Brain pericyte (primary cell): ENCODE measurements around the gene SLCO4A1.

Source experiments
- DNase-seq: peaks from one replicate; pipeline ENCODE4 v3.0.0-alpha.2; 2012; ENCODE audit warnings: low read depth, low spot score

SLCO4A1 gene

DNA sequence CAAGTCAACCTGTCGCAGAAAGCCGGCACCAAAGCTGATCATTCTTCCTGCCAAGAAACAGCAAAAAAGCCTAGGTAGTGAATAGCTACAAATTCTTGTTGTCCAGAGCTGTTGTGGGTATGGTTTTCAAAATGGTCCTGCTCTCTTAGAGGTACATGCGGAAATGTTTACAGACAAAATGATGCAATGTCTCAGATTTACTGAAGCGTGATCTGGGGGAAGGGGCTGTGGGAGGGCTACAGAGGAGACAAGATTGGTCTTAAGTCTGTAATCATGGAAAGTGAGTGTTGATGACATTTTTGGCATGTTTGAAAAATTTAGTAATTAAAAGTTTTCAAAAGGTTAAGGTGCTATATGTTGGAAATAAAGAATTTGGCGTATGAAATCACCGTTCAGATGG is 72.5 kb downstream of the SLCO4A1 start:
- no peak for DNase-seq

DNA sequence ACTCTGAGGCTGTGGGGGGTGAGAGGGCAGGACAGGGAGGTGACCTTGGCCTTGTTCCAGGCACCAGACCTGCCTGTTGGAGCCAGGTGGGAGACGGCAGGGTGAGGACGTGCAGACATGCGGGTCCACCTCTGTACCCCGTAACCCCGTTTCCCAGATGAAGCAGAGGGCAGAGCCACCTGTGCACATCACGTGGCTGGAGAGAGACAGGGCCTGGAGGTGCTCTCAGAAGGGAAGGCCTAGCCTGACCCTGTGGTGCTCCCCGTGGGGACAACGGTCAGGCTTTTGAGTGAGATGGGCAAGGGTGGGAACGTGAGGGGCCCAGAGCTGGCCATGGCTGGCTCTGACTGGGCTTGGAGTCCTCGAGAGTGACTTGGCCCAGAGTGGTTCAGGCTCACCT is 72.9 kb downstream of the SLCO4A1 start:
- DNase-seq: no peak

DNA sequence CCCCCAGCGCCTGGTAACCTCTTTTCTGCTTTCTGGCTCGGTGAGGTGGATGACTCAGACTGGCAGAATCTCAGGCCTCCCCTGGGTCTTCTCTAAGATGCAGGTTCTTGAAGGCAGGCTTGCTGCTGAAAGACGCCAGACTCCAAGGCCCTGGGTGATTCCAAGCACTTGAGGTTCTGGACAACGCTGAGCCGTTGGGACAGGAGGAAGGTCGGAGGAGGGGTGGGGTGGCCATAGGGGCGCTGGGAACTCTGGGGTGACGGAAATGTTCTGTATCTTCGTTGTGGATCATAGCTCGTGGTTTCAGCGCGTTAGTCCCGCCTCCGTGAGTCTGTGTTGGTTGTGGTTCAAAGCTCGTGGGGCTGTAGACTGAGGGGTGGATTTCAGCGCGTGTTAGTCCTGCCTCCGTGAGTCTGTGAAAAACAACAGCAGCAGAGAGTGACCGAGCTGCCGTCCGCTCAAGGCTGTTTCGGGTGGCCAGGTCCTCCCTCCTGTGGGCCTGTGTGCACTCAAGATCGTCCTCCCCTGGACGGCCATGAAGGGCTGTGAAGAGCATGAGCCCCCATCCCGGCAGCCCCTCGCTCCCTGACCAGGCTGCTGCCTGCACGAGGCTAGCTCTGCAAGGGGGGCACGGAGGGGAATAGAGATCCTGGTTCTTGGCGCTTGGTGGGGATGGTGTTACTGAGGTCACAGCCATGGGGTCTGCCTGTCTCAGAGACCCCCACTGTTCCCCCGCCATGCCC is 74.1 kb downstream of the SLCO4A1 start:
- no peak for DNase-seq

DNA sequence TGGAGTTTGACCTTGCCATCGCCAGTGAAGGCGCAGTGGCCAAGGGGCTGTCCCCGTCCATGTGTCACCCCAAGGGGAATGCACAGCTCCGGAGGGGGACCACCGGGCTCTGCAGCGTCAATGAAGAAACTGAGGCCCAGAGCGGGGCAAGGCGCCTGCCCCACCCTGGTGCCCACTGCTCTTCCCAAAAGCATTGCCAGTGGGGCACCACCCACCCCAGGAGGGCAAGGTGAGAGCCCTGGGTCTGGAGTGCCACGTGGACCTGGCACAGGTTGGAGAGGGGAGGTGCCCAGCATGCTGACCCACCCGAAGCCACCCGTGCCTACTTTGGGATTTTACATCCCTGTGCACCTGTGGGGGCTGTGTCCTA is 74.6 kb downstream of the SLCO4A1 start:
- DNase-seq: no peak

DNA sequence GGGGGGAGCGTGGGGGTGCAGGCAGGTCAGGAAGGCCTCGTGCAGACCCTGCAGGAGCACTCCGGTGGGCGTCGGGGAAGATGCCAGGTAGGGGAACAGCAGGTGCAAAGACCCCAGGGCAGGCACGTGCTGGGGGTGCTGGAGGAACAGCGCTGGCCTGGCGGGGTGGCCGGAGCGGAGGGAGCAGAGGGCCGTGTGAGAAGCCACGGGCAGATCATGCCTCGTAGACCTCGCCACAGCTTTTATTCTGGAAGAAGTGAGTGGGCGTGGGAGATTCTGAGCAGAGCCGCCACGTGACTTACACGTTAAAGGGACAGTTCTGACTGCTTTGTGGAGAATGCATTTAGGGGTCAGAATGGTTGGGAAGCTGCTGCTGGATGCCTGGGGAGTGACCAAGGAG is 75.6 kb downstream of the SLCO4A1 start:
- no peak for DNase-seq

DNA sequence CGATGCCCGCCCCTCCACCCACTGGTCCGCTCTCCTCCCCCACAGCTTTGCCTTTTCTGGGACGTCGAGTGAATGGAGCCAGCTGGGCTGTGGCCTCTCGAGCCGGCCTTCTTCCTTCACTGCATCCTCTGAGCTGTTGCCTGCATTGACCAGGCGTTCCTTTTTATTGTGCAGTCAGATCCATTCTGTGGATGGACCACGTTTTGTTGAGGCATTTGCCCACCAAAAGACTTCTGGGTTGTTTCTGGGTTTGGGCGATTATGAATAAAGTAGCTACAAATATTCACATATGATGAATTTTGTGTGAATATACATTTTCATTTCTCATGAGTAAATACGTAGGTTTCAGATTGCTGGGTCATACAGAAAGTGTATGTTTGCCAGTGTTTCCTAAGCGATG is 76.2 kb downstream of the SLCO4A1 start:
- no peak for DNase-seq

DNA sequence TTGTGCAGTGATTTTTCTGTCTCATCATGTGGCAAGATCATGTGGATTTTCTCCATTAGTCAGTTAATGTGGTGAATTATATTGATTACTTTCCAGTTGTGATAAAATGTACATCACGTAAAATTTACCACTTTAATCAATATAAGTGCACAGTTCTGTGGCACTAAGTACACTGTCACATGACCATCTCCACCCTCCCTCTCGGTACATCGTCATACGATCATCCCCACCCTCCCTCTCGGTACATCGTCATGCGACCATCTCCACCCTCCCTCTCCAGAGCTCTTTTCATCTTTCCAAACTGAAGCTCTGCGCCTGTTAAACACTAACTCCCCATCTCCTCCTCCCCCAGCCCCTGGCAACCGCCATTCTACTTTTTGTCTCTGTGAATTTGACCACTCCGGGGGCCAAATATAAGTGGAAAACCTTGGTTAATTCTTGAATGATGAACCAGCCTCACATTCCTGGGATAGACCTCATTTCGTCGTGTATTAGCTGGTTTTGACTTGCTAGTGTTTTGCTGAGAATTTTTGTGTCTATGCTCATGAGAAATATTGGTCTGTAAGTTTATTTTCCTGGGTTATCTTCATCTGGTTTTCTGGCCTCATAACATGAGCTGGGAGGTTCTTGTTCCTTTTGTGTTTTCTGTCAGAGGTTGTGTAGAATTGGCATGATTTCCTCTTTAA is 77.1 kb downstream of the SLCO4A1 start:
- DNase-seq: no peak
